AML-193 (cell line): ENCODE data around the gene THOC1.
A peak's percentile ranks its signal among the peaks of the same experiment; 100 is the strongest.

Source experiments
- DNase-seq, 2 experiments: peaks; one replicate each; lab custom pipeline; 2025; lab: John Stamatoyannopoulos, UW

THOC1 gene

GRCh38 chr18:274313-274712 lies 6.5 kb upstream of the THOC1 start:
- no peak for DNase-seq

DNA sequence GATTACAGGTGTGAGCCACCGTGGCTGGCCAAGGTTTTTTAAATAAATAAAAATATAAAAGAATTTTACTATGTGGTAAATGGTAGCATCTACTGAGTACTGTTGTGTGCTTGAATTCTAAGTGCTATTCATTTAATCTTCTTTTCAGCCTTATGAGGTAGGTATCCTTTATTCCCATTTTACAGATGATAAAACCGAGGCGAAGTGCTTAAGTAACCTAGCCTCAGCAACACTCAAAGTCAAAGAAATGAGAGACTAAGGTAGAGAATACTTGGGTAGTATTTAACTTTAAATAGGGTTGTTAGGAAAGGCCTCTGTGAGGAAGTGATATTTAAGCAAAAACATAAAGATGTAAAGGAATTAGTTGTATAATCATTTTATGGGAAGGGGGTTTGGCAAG lies 5.7 kb upstream of the THOC1 start:
- DNase-seq = no peak

- no peak for DNase-seq
Observed at GRCh38 chr18:272650-273049, 4.8 kb upstream of the THOC1 start.

GRCh38 chr18:269480-270095 lies 1.7 kb upstream of the THOC1 start:
- DNase-seq = no peak

DNA sequence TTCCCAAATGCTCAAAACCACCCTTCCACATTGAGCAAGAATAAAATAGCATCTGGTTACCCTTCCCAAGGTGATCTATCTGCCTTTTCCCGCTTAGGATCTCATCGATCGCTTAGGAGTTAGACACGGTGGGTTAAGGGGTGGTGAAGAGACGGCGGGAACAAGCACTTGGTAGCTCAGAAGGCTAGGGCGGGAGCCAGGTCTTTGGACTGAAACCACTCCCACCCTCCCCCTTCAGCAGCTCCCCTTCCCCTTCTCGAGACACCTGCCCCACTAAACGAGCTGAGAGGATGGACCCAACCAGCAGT lies 513 bp downstream of the THOC1 start:
- peak in 1 of 2 experiments; percentile 42 for DNase-seq

DNA sequence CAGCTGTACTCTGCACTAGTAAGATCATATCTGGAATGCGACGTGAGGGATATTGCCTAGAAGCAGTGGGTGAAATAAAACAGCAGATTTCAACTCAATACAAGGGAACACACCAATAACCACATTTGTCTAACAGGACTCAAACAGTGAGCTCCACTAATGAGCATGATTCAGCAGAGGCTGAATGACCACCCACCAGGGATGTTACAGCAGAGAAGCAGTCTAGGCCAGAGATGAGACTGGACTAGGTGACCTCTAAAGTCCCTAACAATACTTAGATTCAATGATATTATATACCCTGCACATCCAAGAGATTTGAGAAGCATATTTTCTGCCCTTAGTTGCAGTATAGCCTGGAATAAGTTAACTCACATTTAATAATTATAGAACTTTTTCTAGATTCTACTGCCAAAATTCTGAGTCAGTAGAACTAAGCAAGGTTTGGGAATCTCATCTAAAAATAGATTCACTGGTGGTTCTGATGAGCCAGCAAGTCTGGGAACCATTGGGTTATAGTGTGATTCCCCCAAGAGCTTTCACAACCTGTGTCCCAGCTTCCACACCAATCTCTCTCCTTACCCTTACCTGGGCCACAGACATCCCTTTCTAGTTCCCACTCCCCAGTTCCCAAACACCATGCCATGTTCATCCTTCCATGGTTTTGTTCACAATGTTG lies 6.3 kb downstream of the THOC1 start:
- DNase-seq = no peak

DNA sequence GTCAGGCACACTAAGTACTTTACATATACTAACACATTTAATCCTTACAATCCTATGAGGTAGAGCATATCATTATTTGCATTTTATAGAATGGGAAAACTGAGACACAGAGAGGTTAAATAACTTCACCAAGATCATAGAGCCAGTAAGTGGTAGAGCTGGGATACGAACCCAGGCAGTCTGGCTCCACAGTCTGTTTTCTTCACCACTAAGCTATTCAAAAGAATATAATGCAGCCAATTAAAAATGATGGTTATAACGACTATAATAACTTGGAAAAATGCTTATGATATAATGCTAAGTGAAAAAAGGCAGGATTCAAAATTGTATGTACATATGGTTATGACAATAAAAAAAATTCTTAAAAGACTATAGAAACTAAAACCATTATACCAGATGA lies 7.3 kb downstream of the THOC1 start:
- no peak for DNase-seq

GRCh38 chr18:255171-255570 lies 12.7 kb downstream of the THOC1 start:
- DNase-seq = no peak

DNA sequence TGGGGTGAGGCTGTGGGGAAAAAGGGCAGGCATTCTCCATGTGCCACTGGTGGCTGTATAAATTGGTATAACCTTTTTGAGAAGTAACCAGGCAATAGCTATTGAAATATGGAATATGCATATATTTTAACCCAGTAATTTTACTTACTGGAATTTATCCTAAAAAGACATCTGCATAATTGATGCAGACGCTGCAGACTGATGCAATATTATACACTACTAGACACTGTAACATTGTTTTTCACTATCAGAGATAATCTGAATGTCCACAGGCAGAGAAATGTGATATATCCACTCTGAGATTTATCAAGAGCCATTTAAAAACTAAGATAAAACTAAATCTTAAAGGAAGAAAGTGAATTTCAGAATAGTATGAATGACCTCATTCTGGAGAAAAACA lies 14.7 kb downstream of the THOC1 start:
- no peak for DNase-seq

- no peak for DNase-seq
Observed at GRCh38 chr18:251572-251971, 16.3 kb downstream of the THOC1 start.

DNA sequence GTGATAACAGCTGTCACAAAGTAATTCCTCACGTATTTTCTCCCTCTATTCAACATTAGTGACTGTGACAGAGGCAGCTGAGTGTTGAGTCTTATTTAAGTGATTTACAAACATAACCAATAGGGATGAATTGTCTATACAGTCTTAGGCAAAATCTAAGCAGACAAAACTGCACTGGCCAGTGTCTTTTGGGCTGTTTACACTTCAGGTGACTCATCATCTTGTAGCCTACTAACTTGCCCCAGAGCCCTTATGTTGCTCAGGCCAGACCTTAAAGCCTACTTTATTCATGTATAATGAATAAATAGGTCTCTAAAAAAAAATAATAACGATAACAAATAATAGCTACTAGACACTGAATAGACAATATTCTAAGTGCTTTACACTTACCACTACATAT lies 17.2 kb downstream of the THOC1 start:
- DNase-seq = no peak

DNA sequence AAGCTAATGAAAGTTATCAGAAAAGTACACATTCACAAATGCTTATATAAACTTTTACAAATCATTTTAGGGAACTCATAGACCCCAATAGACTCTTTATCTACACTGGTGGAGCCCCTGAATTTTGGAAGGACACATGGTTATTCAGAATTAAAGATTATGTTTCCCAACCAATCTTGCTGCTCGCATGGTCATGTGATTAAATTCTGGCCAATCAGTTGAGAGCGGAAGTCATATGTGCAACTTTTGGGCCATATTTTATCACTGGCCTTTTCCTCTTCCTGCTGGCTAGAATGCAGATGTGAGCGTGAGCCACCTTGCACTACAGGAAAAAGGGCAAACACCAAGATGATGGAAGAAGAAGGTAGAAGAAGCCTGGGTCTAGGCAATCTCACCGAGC lies 19.8 kb downstream of the THOC1 start:
- no peak for DNase-seq

DNA sequence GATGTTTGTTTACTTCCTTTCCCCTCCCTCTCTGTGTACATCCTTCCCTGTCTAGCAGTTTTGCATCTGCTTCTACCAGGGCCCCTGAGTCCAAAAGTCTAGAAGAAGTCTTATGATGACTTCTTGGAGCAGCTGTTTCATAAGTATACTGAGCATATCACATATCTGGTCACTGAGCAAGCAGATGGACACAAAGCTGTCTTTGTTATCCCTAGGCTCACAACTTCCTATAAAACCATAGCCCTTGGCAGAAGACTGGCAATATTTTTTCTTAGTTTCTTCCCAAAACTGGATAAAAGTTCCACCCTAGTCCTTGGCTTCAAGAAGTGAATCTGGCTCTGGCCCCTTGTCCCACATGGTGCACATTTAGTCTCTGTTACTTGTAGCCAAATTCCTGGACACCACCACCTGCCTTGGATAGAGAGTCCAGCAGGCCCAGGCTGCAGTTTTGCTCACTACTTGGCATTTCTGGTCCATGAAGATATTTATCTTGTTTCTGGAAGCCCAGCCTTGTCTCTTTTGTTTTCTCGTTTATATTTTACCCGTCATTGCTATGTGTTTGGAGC lies 22.5 kb downstream of the THOC1 start:
- no peak for DNase-seq

- DNase-seq = no peak
Observed at GRCh38 chr18:240175-240574, 27.7 kb downstream of the THOC1 start.

GRCh38 chr18:231563-231962 lies 36.3 kb downstream of the THOC1 start:
- no peak for DNase-seq

- DNase-seq = no peak
Observed at GRCh38 chr18:228586-228985, 39.3 kb downstream of the THOC1 start.

DNA sequence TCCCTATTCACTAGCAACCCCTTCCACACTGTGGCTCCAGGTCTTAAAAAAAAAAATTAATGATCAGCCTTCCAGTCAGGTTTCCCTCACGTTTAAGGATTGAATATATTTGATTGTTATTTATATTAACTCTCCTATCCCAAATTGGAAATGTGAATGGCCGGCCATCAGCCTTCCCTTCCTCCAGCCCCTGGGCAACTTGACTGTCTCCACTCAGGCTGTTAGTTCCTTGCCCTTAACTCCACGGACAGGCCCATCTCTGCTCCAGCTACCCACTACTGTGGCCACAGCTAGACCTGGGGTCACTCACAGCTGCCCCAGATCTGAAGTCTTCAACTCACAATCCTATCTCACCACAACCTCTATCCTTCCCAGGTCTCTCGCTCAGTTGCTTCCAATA lies 39.9 kb downstream of the THOC1 start:
- DNase-seq = no peak

DNA sequence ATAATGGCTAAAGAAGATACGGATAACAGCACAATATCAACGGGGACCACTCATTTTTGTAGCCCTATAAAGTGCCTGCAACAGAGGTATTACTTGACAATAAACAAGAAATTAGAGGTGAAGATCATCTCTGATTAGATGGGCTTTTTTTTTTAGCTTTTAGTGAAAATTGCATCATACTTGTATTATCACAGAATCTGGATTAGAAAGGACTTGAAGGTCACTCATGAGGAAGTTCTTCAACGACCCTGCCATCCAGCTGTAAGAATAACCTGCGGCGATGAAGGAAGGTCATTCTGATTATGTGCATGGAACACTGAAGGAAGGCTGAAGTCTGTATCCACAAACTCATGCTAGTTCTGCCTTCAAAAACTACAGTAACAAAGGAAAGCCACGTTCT lies 40.5 kb downstream of the THOC1 start:
- DNase-seq = no peak

DNA sequence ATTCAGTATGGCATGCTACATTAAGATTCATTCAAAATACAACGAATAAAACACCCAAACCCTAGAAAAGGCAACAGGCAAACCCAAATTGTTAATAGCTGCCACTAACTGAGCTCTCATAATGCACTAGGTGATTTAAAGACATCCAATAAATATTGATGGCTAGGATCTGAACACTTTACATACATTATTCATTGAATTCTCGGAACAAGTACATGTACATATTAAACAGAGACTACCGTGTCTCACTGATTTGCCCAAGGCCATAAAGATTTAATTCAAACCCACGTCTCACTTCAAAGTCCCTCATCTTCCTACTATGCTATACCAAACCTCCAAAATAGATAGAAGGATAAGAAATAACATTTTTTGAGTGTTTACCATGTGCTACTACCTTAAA lies 42.1 kb downstream of the THOC1 start:
- DNase-seq = no peak

DNA sequence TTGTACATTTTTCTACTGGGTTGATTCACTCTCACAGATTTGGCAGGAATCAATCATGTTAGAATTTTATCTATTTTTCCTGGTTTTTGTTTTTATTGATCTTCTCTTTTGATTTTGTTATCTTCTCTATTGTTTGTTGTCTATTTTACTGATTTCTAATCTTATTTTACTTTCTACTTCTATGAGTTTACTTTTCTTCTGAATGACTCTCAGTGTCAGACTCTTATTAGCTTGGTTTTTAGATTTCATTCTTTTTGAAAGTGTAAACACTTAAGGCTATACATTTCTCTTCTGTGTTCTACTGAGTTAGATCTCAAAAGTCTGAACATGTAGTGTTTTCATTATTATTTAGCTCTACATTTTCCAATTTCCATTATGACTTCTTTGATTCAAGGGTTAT lies 47.1 kb downstream of the THOC1 start:
- DNase-seq = no peak

DNA sequence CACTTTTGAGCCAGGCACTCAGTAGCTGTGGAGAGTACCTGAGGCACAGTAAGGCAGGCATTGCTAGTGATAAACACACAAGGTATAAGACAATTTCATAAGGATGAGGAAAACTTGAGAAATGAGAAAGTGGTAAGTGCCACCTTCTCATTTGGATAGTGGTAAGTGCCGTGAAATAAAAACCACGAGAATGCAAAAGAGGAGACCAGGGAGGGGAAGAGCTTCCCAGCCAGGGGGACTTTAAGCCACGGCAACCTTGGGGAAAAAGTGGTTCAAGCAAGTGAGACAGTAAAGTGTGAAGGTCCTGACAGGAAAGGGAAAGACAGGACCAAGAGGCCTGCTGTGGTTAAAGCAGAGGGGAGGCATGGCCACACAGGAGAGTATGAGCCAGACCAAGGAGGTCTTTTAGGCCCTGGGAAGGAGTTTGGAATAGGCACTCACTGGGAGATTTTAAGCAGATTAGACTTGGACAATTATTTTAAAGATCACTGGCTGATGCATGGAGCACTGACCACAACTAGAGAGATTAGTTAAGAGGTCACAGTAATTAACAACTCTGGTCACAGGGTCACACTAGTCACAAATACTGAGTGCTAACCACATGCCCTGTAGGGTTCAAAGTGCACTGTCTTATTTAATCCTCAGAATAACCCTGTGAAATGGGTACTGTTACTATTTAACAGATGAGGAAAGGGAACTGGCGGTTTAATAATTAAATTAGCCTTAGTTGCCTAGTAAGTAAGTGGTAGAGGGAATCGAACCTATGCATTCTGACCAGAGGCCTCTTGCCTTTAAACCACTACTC lies 50.1 kb downstream of the THOC1 start:
- DNase-seq = no peak

DNA sequence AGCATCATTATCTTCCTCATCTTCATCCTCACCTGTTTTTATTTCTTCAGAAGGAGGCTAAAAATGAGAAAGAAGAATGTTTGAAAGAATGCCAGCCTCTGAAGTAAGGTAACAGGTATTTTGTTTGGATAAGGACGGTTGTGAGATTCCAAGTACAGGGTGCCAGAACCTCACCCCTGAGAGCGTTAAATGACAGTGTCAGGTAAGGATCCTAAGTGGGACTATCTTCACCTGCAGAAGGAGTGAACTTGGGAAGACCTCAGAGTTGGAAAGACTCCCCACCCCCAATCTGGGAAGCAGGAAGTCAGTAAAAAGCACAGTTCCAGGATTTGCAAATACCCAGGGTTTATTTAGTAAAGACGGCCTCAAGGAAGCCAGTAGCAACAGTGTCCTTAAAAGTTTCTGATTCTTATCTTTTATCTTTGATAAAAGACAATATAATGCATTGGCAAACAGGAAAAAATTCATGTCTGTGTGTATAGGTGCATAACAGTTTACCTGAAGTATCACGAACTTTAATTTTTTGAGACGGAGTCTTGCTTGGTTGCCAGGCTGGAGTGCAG lies 52.3 kb downstream of the THOC1 start:
- DNase-seq = no peak

- no peak for DNase-seq
Observed at GRCh38 chr18:213966-214365, 53.9 kb downstream of the THOC1 start.
